ENCODE measurements around the gene CGNL1. TPM values are rescaled to one million over a fixed set of nuclear protein-coding genes. Genes with fewer than 3 reads are reported as not detected.

CGNL1 gene
- total RNA-seq, 1 donor = under 0.01 TPM

GRCh38 chr15:57364282-57365007 lies 11.9 kb upstream of the CGNL1 start:
- no peaks in the 10 kb centered on the region for H3K9me3 ChIP-seq (ENCODE audit: low read depth, low read length)
- H3K27me3 ChIP-seq (ENCODE audit: insufficient read depth, low read length) = no peaks in the 10 kb centered on the region
- no peak overlapping the region for H3K4me3 ChIP-seq (ENCODE audit: low read length)
- peaks cover 14% of the 10 kb centered on the region for H3K4me1 ChIP-seq (ENCODE audit: insufficient read depth, low read length)

- H3K4me3 ChIP-seq (ENCODE audit: low read length) = no peak overlapping the region
- peaks cover 14% of the 10 kb centered on the region for H3K4me1 ChIP-seq (ENCODE audit: insufficient read depth, low read length)
- H3K9me3 ChIP-seq (ENCODE audit: low read depth, low read length) = no peaks in the 10 kb centered on the region
- H3K27me3 ChIP-seq (ENCODE audit: insufficient read depth, low read length) = no peaks in the 10 kb centered on the region
These were observed 8.7 kb upstream of the CGNL1 start for GRCh38 chr15:57367556-57367955.

GRCh38 chr15:57370929-57371328 lies 5.4 kb upstream of the CGNL1 start:
- no peaks in the 10 kb centered on the region for H3K9me3 ChIP-seq (ENCODE audit: low read depth, low read length)

GRCh38 chr15:57373251-57373881 lies 2.9 kb upstream of the CGNL1 start:
- Histone ChIP-seq H3K4me3 (ENCODE audit: low read length) (no peak overlapping the region), H3K27me3 (ENCODE audit: insufficient read depth, low read length) (peaks cover 36% of the 10 kb centered on the region), H3K4me1 (ENCODE audit: insufficient read depth, low read length) (peaks cover 8% of the 10 kb centered on the region), H3K9me3 (ENCODE audit: low read depth, low read length) (no peaks in the 10 kb centered on the region)

More at GRCh38 chr15:57370929-57371328, 5.4 kb upstream of the CGNL1 start:
- no peaks in the 10 kb centered on the region for H3K4me1 ChIP-seq (ENCODE audit: insufficient read depth, low read length)
- no peak overlapping the region for H3K4me3 ChIP-seq (ENCODE audit: low read length)
- H3K27me3 ChIP-seq (ENCODE audit: insufficient read depth, low read length) = peaks cover 18% of the 10 kb centered on the region

GRCh38 chr15:57373882-57374276 lies 2.4 kb upstream of the CGNL1 start:
- no peak overlapping the region for H3K4me3 ChIP-seq (ENCODE audit: low read length)
- peaks cover 39% of the 10 kb centered on the region for H3K27me3 ChIP-seq (ENCODE audit: insufficient read depth, low read length)
- peaks cover 8% of the 10 kb centered on the region for H3K4me1 ChIP-seq (ENCODE audit: insufficient read depth, low read length)
- H3K9me3 ChIP-seq (ENCODE audit: low read depth, low read length) = no peaks in the 10 kb centered on the region

- Histone ChIP-seq H3K9me3 (ENCODE audit: low read depth, low read length) (no peaks in the 10 kb centered on the region), H3K4me3 (ENCODE audit: low read length) (no peak overlapping the region), H3K27me3 (ENCODE audit: insufficient read depth, low read length) (peaks cover 40% of the 10 kb centered on the region), H3K4me1 (ENCODE audit: insufficient read depth, low read length) (peaks cover 8% of the 10 kb centered on the region)
These were observed 582 bp downstream of the CGNL1 start for GRCh38 chr15:57376696-57377477.

GRCh38 chr15:57377478-57377847 lies 1.2 kb downstream of the CGNL1 start:
- Histone ChIP-seq H3K9me3 (ENCODE audit: low read depth, low read length) (no peaks in the 10 kb centered on the region), H3K4me3 (ENCODE audit: low read length) (no peak overlapping the region), H3K27me3 (ENCODE audit: insufficient read depth, low read length) (peaks cover 40% of the 10 kb centered on the region), H3K4me1 (ENCODE audit: insufficient read depth, low read length) (peaks cover 8% of the 10 kb centered on the region)

GRCh38 chr15:57379487-57379886 lies 3.2 kb downstream of the CGNL1 start:
- H3K27me3 ChIP-seq (ENCODE audit: insufficient read depth, low read length) = peaks cover 36% of the 10 kb centered on the region
- H3K4me1 ChIP-seq (ENCODE audit: insufficient read depth, low read length) = peaks cover 8% of the 10 kb centered on the region
- H3K9me3 ChIP-seq (ENCODE audit: low read depth, low read length) = no peaks in the 10 kb centered on the region
- no peak overlapping the region for H3K4me3 ChIP-seq (ENCODE audit: low read length)

GRCh38 chr15:57380854-57381253 lies 4.5 kb downstream of the CGNL1 start:
- H3K27me3 ChIP-seq (ENCODE audit: insufficient read depth, low read length) = peaks cover 23% of the 10 kb centered on the region
- H3K4me3 ChIP-seq (ENCODE audit: low read length) = no peak overlapping the region
- no peaks in the 10 kb centered on the region for H3K9me3 ChIP-seq (ENCODE audit: low read depth, low read length)
- H3K4me1 ChIP-seq (ENCODE audit: insufficient read depth, low read length) = peaks cover 8% of the 10 kb centered on the region

GRCh38 chr15:57382215-57382614 lies 5.9 kb downstream of the CGNL1 start:
- Histone ChIP-seq H3K9me3 (ENCODE audit: low read depth, low read length) (no peaks in the 10 kb centered on the region), H3K4me3 (ENCODE audit: low read length) (no peak overlapping the region), H3K27me3 (ENCODE audit: insufficient read depth, low read length) (peaks cover 13% of the 10 kb centered on the region), H3K4me1 (ENCODE audit: insufficient read depth, low read length) (peaks cover 1% of the 10 kb centered on the region)

GRCh38 chr15:57382969-57383368 lies 6.7 kb downstream of the CGNL1 start:
- no peak overlapping the region for H3K4me3 ChIP-seq (ENCODE audit: low read length)
- no peaks in the 10 kb centered on the region for H3K9me3 ChIP-seq (ENCODE audit: low read depth, low read length)
- H3K4me1 ChIP-seq (ENCODE audit: insufficient read depth, low read length) = no peaks in the 10 kb centered on the region
- H3K27me3 ChIP-seq (ENCODE audit: insufficient read depth, low read length) = peaks cover 5% of the 10 kb centered on the region

- no peaks in the 10 kb centered on the region for H3K27me3 ChIP-seq (ENCODE audit: insufficient read depth, low read length)
- H3K4me3 ChIP-seq (ENCODE audit: low read length) = no peak overlapping the region
- no peaks in the 10 kb centered on the region for H3K9me3 ChIP-seq (ENCODE audit: low read depth, low read length)
- no peaks in the 10 kb centered on the region for H3K4me1 ChIP-seq (ENCODE audit: insufficient read depth, low read length)
These were observed 7.7 kb downstream of the CGNL1 start for GRCh38 chr15:57384024-57384423.

GRCh38 chr15:57384816-57385215 lies 8.5 kb downstream of the CGNL1 start:
- Histone ChIP-seq H3K27me3 (ENCODE audit: insufficient read depth, low read length) (no peaks in the 10 kb centered on the region), H3K4me1 (ENCODE audit: insufficient read depth, low read length) (no peaks in the 10 kb centered on the region), H3K9me3 (ENCODE audit: low read depth, low read length) (no peaks in the 10 kb centered on the region), H3K4me3 (ENCODE audit: low read length) (no peak overlapping the region)

GRCh38 chr15:57385923-57386390 lies 9.7 kb downstream of the CGNL1 start:
- no peaks in the 10 kb centered on the region for H3K27me3 ChIP-seq (ENCODE audit: insufficient read depth, low read length)
- no peak overlapping the region for H3K4me3 ChIP-seq (ENCODE audit: low read length)
- no peaks in the 10 kb centered on the region for H3K4me1 ChIP-seq (ENCODE audit: insufficient read depth, low read length)
- no peaks in the 10 kb centered on the region for H3K9me3 ChIP-seq (ENCODE audit: low read depth, low read length)

- Histone ChIP-seq H3K4me1 (ENCODE audit: insufficient read depth, low read length) (no peaks in the 10 kb centered on the region), H3K4me3 (ENCODE audit: low read length) (no peak overlapping the region), H3K27me3 (ENCODE audit: insufficient read depth, low read length) (no peaks in the 10 kb centered on the region), H3K9me3 (ENCODE audit: low read depth, low read length) (no peaks in the 10 kb centered on the region)
These were observed 10.7 kb downstream of the CGNL1 start for GRCh38 chr15:57386976-57387375.

Measured in mononuclear cell (primary cell).